ENCODE results near the gene RXRG. TPM values are rescaled to one million over a fixed set of nuclear protein-coding genes. Genes with fewer than 3 reads are reported as not detected.

RXRG gene
- total and polyA plus RNA-seq, 10 donors = 0.12 to 0.98 (median 0.41) TPM; not detected in 4

DNA sequence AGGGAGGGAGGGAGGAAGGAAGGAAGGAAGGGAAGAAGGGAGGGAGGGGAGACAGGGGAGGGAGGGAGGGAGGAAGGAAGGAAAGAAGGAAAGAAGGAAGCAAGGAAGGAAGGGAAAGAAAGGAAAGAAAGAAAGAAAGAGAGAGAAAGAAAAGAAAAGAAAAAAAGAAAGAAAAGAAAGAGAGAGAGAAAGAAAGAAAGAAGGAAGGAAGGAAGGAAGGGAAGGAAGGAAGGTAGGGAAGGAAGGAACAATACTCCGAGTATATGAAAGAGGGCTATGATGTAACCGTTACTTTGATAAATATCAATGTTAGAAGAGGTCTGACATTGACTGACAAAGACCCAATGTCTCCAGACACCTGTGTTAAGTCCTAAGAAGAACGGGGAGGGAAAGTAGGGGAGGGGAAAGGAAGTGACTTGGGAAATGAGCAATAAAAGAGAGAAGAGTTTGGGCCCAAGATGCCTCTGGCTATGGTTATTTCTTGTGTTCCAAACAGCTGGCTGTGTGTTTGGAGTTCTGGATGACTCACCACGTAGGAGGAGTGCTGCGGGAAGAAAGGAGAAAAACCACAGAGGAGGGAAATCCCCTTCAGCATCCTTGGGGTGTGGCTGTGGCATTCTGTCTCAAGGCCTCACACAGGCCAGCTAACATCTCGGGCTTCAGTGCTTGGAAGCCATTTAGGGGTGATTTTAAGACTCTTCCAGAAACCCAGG lies 37.0 kb upstream of the RXRG start:
- no peaks in the 10 kb centered on the region for H3K4me1 ChIP-seq
- no peak for DNase-seq
- H3K27me3 ChIP-seq (replicated peaks in 1 of 7) = peaks cover 0 to 6% (median 0%) of the 10 kb centered on the region in 7 donors
- intact Hi-C loops (cut with DNase I; ENCODE audit: low total_unique reads) = no loop called here
- no peak overlapping the region for H3K27ac ChIP-seq
- no peak overlapping the region for H3K4me3 ChIP-seq
- TF ChIP-seq POLR2A (IDR thresholded peaks at IDR 0.05) (no peak), POLR2AphosphoS5 (IDR thresholded peaks at IDR 0.05) (no peak), CTCF (IDR thresholded peaks at IDR 0.05 in 8 of 11, conservative IDR thresholded peaks at IDR 0.05 in 3 of 11) (no peak)
- 25 to 39% (median 32%) methylated on average over 6 of the region's 6 CpGs for WGBS, 5 donors
- H3K9me3 ChIP-seq = no peaks in the 10 kb centered on the region
- no peaks in the 10 kb centered on the region for H3K36me3 ChIP-seq

GRCh38 chr1:165476776-165477175 lies 31.9 kb upstream of the RXRG start:
- no peak for DNase-seq
- WGBS, 5 donors = 46 to 71% (median 60%) methylated on average over 1 of the region's 1 CpG
- intact Hi-C loops (cut with DNase I; ENCODE audit: low total_unique reads) = no loop called here
- H3K4me3 ChIP-seq = no peak overlapping the region
- no peak for TF ChIP-seq POLR2A (IDR thresholded peaks at IDR 0.05)
- H3K36me3 ChIP-seq = no peaks in the 10 kb centered on the region
- no peaks in the 10 kb centered on the region for H3K4me1 ChIP-seq
- no peak overlapping the region for H3K27ac ChIP-seq
- no peaks in the 10 kb centered on the region for H3K9me3 ChIP-seq
- H3K27me3 ChIP-seq (replicated peaks in 1 of 7) = peaks cover 0 to 6% (median 0%) of the 10 kb centered on the region in 7 donors

DNA sequence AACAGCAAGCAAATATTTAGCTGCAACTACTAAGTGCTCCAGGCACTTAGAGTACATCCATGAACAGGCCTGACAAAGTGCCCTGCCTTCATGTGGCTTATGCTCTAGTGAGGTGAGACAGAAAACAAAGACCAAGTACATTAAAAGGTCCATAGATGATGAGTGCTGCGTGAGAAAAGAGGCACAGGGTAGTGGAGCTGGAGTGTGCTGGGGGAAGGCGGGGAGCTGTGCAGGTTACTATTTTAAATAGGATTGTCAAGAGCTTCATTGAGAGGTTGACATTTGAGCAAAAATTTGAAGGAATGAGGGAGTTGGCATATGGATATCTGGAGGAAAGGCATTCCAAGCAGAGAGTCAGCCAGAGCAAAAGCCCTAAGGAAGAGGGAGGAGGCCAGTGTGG lies 29.3 kb upstream of the RXRG start:
- DNase-seq = no peak
- intact Hi-C loops (cut with DNase I; ENCODE audit: low total_unique reads) = no loop called here
- Histone ChIP-seq H3K4me3 (no peak overlapping the region), H3K4me1 (no peaks in the 10 kb centered on the region), H3K27ac (no peak overlapping the region), H3K9me3 (no peaks in the 10 kb centered on the region), H3K27me3 (replicated peaks in 1 of 7) (no peaks in the 10 kb centered on the region), H3K36me3 (no peaks in the 10 kb centered on the region)
- TF ChIP-seq CTCF (IDR thresholded peaks at IDR 0.05 in 8 of 11, conservative IDR thresholded peaks at IDR 0.05 in 3 of 11) (no peak), POLR2A (IDR thresholded peaks at IDR 0.05) (no peak), POLR2AphosphoS5 (IDR thresholded peaks at IDR 0.05) (no peak)
- WGBS, 5 donors = 76 to 93% (median 87%) methylated on average over 2 of the region's 2 CpGs

DNA sequence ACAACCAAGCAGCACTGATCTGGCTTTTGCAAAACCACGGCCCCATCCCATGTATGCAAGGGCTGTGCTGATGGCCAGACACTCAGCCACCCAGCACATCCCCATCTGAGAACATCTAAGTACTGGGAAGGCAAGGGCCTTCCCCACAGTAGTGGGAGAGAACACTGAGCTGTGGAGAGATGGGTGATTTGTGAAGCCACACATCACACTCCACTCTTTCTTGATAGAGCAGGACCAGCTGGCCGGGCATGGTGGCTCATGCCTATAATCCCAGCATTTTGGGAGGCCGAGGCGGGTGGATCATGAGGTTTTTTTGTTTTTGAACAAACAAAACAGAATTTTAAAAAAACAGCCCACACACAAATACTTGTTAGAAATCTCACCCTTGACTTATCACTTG lies 28.2 kb upstream of the RXRG start:
- TF ChIP-seq POLR2AphosphoS5 (IDR thresholded peaks at IDR 0.05) = no peak
- no peak for TF ChIP-seq POLR2A (IDR thresholded peaks at IDR 0.05)
- TF ChIP-seq CTCF (IDR thresholded peaks at IDR 0.05 in 8 of 11, conservative IDR thresholded peaks at IDR 0.05 in 3 of 11) = no peak
- Histone ChIP-seq H3K9me3 (no peaks in the 10 kb centered on the region), H3K4me3 (no peak overlapping the region), H3K4me1 (no peaks in the 10 kb centered on the region), H3K36me3 (no peaks in the 10 kb centered on the region), H3K27me3 (replicated peaks in 1 of 7) (no peaks in the 10 kb centered on the region), H3K27ac (no peak overlapping the region)
- peak; percentile 62 for DNase-seq
- WGBS, 5 donors = 74 to 95% (median 86%) methylated on average over 4 of the region's 4 CpGs
- intact Hi-C loops (cut with DNase I; ENCODE audit: low total_unique reads) = no loop called here

Measured in spleen (tissue), 11 donors.